Thyroid gland (tissue), 4 donors: Measurements from ENCODE around the gene XYLT2. TPM values are rescaled to one million over a fixed set of nuclear protein-coding genes. Genes with fewer than 3 reads are reported as not detected.

ENCODE experiments used
- DNase-seq, 2 donors: peaks; one replicate each; pipeline ENCODE4 v3.0.0-alpha.2; 2019
- H3K27ac ChIP-seq, 3 donors: fragments of 200-600 bp; sonication (generic); 1 replicate in 2 of 3; 2 replicates in 1 of 3; pipeline ENCODE4 v1.5.1; 2016 to 2019; ENCODE audit warnings: mild to moderate bottlenecking in 1 of 3, moderate library complexity in 1 of 3
- H3K27me3 ChIP-seq: fragments of 200-600 bp; sonication (generic); one replicate; pipeline ENCODE4 v1.5.1; 2019
- H3K36me3 ChIP-seq, 2 donors: fragments of 200-600 bp; sonication (generic); one replicate each; pipeline ENCODE4 v1.5.1; 2016 to 2019
- H3K4me1 ChIP-seq, 2 donors: fragments of 200-600 bp; sonication (generic); one replicate each; pipeline ENCODE4 v1.5.1; 2017 to 2019
- H3K4me3 ChIP-seq, 3 donors: fragments of 200-600 bp; sonication (generic); replicated peaks in 1 of 3; 1 replicate in 2 of 3; 2 replicates in 1 of 3; pipeline ENCODE4 v1.5.1; 2016; ENCODE audit warnings: mild to moderate bottlenecking in 1 of 3
- H3K9me3 ChIP-seq: fragments of 200-600 bp; sonication (generic); one replicate; pipeline ENCODE4 v1.5.1; 2017
- POLR2A ChIP-seq, 2 donors: fragments of 450-650 bp; IDR thresholded peaks; one replicate each; pipeline ENCODE4 v1.6.1; 2017; ENCODE audit warnings: antibody characterized with exemption in 2 of 2, mild to moderate bottlenecking in 2 of 2, moderate library complexity in 1 of 2
- WGBS, 2 donors: methylation state at CpG; one replicate each; pipeline ENCODE4 v1.1.5; 2017; 5-methylcytosine and 5-hydroxymethylcytosine counted together
- intact Hi-C: fragments of 100-400 bp; cut with DNase I; formaldehyde crosslinking; loops from one replicate; pipeline ENCODE4 v1.15.1; 2023
- total RNA-seq, 4 donors: library from RNA; depleted of rRNA; stranded (reverse); fragments of >200 nt; gene quantifications; one replicate each; pipeline ENCODE4 v1.2.3, GENCODE V29; 2016
- TF ChIP-seq, protein P1 (sequence below), 6 experiments: fragments of 200-600 bp in 3 of 6; fragments of 450-650 bp in 3 of 6; sonication (generic) in 3 of 6; IDR thresholded peaks; one replicate each; pipeline ENCODE4 v1.5.1; 2016 to 2019; ENCODE audit warnings: antibody characterized with exemption in 6 of 6, mild to moderate bottlenecking in 2 of 6, inconsistent platforms in 1 of 6, moderate library complexity in 1 of 6

The XYLT2 gene
- total RNA-seq, 4 donors from 2014 or later = 22.4 to 33.4 (median 28.8) TPM

DNA sequence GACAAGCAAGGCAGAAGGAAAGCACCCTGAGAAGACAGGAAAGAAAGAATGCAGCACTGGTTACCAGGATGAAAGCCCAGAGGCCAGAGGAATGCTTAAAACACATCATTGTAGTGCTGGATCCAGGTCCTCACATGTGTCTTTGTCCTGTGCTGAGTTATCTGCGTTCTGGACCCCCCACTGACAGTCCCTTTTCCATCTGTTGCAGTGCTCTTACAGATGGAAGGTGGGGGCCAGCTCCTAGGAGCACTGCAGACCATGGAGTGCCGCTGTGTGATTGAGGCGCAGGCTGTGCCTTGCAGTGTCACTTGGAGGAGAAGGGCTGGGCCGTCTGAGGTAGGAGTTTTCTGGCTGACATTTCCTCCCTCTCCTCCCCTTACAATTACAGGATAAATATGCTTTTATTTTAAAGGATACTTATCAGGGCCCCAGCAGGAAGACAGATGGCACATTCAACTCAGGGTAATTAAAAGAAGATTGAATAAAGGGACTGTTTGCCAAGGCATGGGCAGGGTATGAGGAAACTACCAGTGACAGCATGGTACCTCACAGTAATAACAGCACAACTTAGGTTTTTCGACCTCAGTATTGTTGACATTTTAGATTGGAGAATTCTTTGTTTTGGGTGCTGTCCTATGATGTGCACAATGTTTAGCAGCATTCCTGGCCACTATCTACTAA is 30.1 kb downstream of the XYLT2 start:
- intact Hi-C loops = no loop called here
- no peaks in the 10 kb centered on the region for H3K27me3 ChIP-seq
- no peak for DNase-seq
- WGBS, 2 donors = 77 to 90% methylated on average over 5 of the region's 5 CpGs
- H3K36me3 ChIP-seq = peaks cover 1 to 2% of the 10 kb centered on the region in 2 donors
- no peak overlapping the region for H3K4me3 ChIP-seq
- H3K9me3 ChIP-seq = no peaks in the 10 kb centered on the region
- TF ChIP-seq POLR2A (IDR thresholded peaks at IDR 0.05) = no peak
- TF ChIP-seq, protein P1, sequence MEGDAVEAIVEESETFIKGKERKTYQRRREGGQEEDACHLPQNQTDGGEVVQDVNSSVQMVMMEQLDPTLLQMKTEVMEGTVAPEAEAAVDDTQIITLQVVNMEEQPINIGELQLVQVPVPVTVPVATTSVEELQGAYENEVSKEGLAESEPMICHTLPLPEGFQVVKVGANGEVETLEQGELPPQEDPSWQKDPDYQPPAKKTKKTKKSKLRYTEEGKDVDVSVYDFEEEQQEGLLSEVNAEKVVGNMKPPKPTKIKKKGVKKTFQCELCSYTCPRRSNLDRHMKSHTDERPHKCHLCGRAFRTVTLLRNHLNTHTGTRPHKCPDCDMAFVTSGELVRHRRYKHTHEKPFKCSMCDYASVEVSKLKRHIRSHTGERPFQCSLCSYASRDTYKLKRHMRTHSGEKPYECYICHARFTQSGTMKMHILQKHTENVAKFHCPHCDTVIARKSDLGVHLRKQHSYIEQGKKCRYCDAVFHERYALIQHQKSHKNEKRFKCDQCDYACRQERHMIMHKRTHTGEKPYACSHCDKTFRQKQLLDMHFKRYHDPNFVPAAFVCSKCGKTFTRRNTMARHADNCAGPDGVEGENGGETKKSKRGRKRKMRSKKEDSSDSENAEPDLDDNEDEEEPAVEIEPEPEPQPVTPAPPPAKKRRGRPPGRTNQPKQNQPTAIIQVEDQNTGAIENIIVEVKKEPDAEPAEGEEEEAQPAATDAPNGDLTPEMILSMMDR (IDR thresholded peaks at IDR 0.05) = no peak
- H3K27ac ChIP-seq = no peak overlapping the region
- H3K4me1 ChIP-seq = peaks cover 7 to 17% of the 10 kb centered on the region in 2 donors

DNA sequence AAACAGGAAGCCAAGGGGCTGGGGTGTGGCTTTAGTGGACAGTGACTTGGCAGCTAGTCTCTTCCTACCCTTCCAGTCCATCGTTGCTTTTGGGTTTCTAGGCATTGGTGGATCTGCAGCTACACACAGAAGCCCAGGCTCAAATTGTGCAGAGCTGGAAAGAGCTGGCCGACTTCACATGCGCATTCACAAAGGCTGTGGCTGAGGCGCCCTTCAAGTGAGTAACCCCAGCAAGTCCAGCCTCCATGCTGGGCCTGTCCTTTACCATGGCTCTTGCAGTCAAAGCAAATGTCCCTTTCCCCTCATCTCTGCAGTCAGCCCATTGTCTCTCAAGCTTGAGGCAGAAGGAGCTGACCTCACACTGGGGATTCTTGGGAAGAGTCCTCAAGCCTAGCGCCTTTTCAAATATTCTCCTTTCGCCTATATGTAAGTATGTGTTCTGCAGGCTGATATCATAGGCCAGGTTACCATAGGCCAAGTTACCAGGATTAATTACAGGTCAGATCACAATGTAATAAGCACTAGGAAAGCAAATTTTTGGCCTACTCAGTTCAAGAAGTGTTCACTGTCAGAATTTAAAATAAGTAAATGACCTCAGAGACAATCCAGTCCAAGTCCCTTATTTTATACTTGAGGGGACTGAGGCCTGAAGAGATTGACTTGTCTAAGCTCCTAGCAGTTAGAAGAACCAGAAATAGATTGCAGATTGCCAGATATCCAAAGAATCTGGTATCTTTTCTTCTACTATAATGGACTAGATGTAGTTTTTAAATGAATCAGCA is 33.6 kb downstream of the XYLT2 start:
- no peak for TF ChIP-seq POLR2A (IDR thresholded peaks at IDR 0.05)
- TF ChIP-seq, protein P1 (IDR thresholded peaks at IDR 0.05) = no peak
- no peak overlapping the region for H3K27ac ChIP-seq
- no peaks in the 10 kb centered on the region for H3K9me3 ChIP-seq
- WGBS, 2 donors = 94 to 95% methylated on average over 6 of the region's 6 CpGs
- H3K27me3 ChIP-seq = no peaks in the 10 kb centered on the region
- DNase-seq = no peak
- H3K4me3 ChIP-seq = no peak overlapping the region
- H3K36me3 ChIP-seq = peaks cover 36% of the 10 kb centered on the region in 2 donors
- intact Hi-C loops = no loop called here
- H3K4me1 ChIP-seq = no peaks in the 10 kb centered on the region

DNA sequence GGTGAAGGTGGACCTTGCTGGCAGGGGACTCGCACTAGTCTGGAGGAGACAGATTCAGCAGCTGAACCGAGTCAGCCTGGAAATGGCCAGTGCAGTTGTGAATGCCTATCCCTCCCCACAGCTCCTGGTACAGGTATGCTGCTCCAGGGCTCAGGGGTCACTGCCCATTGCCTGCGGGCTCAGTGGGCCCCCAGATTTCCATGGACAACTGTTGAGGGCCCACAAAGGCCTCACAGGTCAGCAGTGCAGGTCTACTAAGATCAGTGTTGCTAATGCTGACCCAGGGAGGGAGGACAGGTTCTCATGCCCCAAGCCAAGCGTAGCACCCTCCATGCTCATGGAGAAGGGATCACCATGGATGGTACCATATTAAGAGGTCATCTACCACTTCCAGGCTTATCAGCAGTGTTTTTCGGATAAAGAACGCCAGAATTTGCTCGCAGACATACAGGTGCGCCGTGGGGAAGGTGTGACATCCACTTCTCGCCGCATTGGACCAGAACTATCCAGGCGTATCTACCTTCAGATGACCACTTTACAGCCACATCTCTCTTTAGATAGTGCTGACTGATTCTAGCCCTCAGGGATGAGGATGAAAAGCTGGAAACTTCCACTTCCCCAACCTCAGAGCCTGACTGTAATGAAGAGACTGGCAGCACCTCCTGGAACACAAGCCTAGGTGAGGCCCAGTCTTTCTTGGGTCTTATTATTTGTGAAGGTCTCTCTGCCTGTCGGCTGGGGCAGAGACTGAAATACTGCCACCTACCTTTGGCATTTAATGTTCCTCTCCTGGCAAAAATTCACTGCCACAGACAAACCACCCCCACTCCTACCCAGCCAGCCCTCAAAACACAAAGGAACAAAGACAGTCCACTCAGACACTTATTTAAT is 34.7 kb downstream of the XYLT2 start:
- intact Hi-C loops = no loop called here
- no peaks in the 10 kb centered on the region for H3K4me1 ChIP-seq
- no peak overlapping the region for H3K27ac ChIP-seq
- no peaks in the 10 kb centered on the region for H3K9me3 ChIP-seq
- no peak for DNase-seq
- 89% methylated on average over 12 to 13 of the region's 13 CpGs for WGBS, 2 donors
- H3K36me3 ChIP-seq = peaks cover 46% of the 10 kb centered on the region in 2 donors
- H3K27me3 ChIP-seq = no peaks in the 10 kb centered on the region
- TF ChIP-seq, protein P1 (IDR thresholded peaks at IDR 0.05) = no peak
- TF ChIP-seq POLR2A (IDR thresholded peaks at IDR 0.05) = no peak
- H3K4me3 ChIP-seq = no peak overlapping the region

DNA sequence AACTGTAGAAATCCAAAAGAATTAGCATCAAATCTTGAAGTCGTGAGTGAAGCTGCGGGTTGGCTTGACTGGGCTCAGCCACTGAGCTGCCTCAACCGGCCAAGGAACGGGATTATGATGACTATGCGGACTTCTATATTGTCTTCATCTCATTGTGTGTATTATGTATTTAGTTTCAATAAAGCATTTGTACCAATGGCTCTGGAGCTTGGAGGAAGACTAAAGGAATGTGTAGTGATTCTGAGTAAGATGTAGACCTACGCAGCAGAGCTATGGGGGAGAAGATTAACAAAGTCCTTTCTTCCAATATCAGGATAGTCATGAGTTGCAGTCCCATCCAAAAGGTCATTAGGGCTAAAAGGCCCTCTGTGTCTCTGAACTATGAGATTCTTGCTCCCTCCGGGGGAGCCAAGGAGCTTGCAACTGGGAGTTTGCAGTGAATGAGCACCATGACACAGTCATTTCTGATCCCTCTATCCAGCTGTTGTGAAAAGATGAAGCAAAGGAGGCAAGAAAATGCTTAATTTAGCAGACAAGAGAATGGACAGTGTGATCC is 35.4 kb downstream of the XYLT2 start:
- H3K27me3 ChIP-seq = no peaks in the 10 kb centered on the region
- WGBS, 2 donors = 86 to 88% methylated on average over 7 of the region's 7 CpGs
- DNase-seq = no peak
- no peaks in the 10 kb centered on the region for H3K4me1 ChIP-seq
- no peak overlapping the region for H3K27ac ChIP-seq
- H3K4me3 ChIP-seq = no peak overlapping the region
- intact Hi-C loops = no loop called here
- TF ChIP-seq, protein P1 (IDR thresholded peaks at IDR 0.05) = no peak
- no peak for TF ChIP-seq POLR2A (IDR thresholded peaks at IDR 0.05)
- no peaks in the 10 kb centered on the region for H3K9me3 ChIP-seq
- peaks cover 51 to 54% of the 10 kb centered on the region in 2 donors for H3K36me3 ChIP-seq
